GM12891 (cell line): ENCODE results near the gene LTB.
A peak's percentile ranks its signal among the peaks of the same experiment; 100 is the strongest.
"Not testable (repeated sequence)": the region's sequence is repeated elsewhere in the genome, so short reads cannot be mapped to it uniquely, and the experiment has no call there.

Experiments used
- DNase-seq: peaks from one replicate; pipeline ENCODE4 v3.0.0; 2011; ENCODE audit warnings: low spot score; ENCODE audit not compliant: insufficient read length
- FAIRE-seq: peaks from 2 replicates; lab custom pipeline; 2011; peaks lifted over from hg19 to GRCh38; lab: Jason Lieb, UNC
- PAX5 ChIP-seq: IDR thresholded peaks from 2 replicates; pipeline ENCODE4 v1.6.1; 2011; ENCODE audit warnings: low read length, moderate library complexity, mild to moderate bottlenecking; ENCODE audit not compliant: insufficient read depth, severe bottlenecking
- POLR2A ChIP-seq: IDR thresholded peaks from 2 replicates; pipeline ENCODE4 v1.6.1; 2011; ENCODE audit warnings: low read depth, low read length, control low read depth
- POLR2AphosphoS5 ChIP-seq: IDR thresholded peaks from 2 replicates; pipeline ENCODE4 v1.6.1; 2011; ENCODE audit warnings: low read depth, low read length, control low read depth
- POU2F2 ChIP-seq: IDR thresholded peaks from 2 replicates; pipeline ENCODE4 v1.6.1; 2011; ENCODE audit warnings: low read depth, mild to moderate bottlenecking, control low read depth, low read length, moderate library complexity
- SPI1 ChIP-seq: IDR thresholded peaks from 2 replicates; pipeline ENCODE4 v1.6.1; 2011; ENCODE audit warnings: low read depth, low read length, control low read depth
- TAF1 ChIP-seq: IDR thresholded peaks from 2 replicates; pipeline ENCODE4 v1.6.1; 2011; ENCODE audit warnings: low read depth, low read length, control low read depth

The LTB gene

DNA sequence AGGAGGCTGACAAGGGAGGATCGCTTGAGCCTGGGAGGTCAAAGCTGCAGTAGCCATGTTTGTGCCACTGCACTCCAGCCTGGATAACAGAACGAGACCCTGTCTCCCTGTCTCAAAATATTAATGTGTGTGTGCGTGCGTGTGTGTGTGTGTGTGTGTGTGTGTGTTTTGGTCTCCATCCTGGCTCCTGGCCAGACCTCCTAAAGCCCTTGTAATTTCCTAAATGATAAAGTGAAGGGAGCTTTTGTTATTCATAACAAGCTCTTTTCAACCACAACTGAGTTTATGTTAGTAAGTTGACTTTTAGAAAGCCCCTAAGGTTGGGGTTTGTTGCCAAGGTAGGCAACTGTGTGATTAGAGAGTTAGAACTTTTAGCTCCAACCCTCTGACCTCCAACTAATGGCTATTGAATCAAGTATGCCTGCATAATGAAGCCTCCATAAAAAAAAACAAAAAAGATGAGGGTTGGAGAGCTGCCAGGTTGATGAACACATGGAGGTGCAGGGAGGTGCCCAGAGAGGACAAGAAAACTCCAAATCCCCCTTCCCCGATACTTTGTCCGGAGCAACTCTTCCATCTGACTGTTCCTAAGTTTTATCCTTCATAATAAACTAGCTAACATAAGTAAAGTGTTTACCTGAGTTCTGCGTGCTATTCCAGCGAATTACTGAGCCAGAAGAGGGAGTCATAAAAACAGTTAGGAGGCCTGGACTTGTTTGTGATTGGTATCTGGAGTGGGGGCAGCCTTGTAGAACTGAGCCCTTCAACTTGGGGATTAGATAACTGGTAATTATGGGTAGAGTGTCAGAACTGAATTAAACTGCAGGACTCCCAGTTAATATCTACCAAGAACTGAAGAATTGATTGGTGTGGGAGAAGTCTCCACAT, 27.5 kb upstream of the LTB start:
- DNase-seq, result no peak
- TF ChIP-seq PAX5, result no peak
- TF ChIP-seq SPI1, result no peak
- no peak for TF ChIP-seq POLR2AphosphoS5
- TF ChIP-seq POLR2A, result no peak
- no peak for TF ChIP-seq TAF1
- TF ChIP-seq POU2F2, result no peak
- FAIRE-seq, result no peak

DNA sequence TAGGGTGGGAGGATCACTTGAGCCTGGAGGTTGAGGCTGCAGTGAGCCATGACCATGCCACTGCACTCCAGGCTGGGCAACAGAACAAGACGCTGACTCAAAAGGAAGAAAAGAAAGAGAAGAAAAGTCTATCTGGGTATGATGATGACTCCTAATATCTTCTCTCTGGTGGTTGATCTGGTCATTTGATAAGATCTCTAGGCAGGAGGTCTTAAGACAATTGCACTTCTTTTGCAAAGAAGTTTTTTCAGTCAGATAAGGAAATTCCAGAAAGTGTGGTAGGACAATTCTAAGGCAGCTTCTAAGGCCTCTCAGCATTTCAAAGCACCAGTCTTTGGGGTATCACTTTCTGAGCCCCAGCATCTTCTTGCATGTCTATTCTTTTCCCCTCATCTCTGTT, 25.1 kb upstream of the LTB start:
- DNase-seq, result no peak
- no peak for FAIRE-seq
- TF ChIP-seq POLR2A (no peak), SPI1 (no peak), TAF1 (no peak), POLR2AphosphoS5 (no peak), PAX5 (no peak), POU2F2 (no peak)

DNA sequence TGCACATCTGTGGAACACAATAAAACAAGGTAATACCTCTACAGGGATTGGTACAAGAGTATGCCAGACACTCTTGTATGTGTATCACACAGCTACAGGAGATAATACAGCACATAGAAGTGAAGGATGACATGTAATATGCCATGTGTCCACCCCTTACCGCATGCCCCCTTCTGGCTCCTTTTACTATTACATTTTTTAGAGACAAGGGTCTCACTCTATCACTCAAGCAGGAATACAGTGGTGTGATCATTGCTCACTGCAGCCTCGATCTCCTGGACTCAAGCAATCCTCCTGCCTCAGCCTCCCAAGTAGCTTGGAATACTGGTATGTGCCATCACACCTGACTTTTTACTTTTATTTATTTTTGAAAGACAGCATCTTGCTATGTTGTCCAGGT, 14.8 kb upstream of the LTB start:
- TF ChIP-seq SPI1 (no peak), POLR2A (no peak), POLR2AphosphoS5 (no peak), TAF1 (no peak), PAX5 (no peak), POU2F2 (no peak)
- peak; percentile 69 for FAIRE-seq
- DNase-seq, result no peak

DNA sequence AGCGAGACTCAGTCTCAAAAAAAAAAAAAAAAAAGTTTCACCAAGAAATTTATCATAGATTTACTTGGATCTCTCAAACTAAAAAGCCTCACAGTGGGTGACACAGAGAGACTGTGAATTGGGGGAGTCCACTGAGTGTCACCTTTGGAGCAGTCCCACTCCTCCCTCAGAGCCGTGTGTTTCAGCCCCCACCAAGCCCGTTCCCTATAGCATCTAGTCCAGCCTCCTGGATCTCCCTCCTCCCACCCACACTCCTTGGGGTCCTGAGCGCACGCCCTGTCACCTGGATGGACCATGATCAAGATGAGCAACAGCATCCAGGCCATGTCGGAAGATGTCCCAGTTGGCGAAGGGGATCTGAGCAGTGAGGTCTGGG, 10.2 kb upstream of the LTB start:
- DNase-seq (no peak), FAIRE-seq (no peak)
- TF ChIP-seq PAX5 (no peak), POU2F2 (no peak), POLR2AphosphoS5 (no peak), POLR2A (no peak), SPI1 (no peak), TAF1 (no peak)

DNA sequence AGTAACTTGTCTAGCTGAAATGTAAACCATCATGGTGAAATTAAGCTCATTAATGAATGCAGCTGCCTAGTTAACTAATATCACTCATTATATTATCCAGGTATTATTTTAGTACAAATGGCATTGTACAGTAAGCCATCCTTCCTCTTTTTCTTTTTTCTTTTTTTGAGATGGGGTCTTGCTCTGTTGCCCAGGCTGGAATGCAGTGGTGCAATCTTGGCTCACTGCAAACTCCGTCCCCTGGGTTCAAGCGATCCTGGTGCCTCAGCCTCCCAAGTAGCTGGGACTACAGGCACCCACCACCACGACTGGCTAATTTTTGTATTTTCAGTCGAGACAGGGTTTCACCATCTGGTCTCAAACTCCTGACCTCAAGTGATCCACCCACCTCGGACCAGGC, 8.5 kb upstream of the LTB start:
- FAIRE-seq, DNase-seq: not testable (repeated sequence)

DNA sequence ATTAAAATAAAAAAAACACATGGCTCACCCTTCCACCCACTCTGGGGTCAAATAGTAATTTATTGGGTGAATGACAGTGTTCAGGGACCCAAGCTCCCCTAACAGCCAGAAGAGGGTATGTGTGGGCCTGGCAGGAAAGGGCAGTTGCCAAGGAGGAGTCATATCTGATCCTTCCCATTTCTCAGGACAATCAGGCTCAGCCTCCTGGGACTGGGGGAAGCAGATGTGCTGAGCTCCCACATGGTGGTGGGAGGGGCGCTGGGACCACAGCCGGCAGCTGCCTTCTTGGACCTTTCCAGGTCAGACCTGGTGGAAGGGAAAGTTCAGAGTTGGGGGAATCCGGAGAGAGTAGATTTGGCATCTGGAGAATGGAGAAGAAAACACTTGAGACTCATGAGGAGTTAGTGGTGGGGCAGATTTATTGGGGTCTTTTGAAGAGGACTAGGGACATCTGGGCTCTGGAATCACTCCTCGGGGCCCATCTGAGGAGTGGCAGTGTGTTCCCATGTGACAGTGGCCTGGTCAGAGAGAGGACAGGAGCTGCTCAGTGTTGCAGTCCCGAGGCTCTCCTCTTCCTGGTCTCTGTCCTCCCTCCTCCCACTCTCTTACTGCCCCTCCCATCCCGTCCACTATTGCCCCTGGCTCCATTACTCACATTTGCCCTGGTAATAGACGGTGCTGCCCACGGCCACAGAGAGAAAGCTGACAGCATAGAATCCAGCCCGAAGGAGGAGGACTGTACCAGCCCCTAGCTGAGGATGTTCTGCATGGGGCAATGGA, 6.8 kb upstream of the LTB start:
- DNase-seq, result no peak
- no peak for FAIRE-seq
- TF ChIP-seq SPI1, result no peak
- TF ChIP-seq TAF1, result no peak
- TF ChIP-seq PAX5, result no peak
- no peak for TF ChIP-seq POU2F2
- no peak for TF ChIP-seq POLR2A

DNA sequence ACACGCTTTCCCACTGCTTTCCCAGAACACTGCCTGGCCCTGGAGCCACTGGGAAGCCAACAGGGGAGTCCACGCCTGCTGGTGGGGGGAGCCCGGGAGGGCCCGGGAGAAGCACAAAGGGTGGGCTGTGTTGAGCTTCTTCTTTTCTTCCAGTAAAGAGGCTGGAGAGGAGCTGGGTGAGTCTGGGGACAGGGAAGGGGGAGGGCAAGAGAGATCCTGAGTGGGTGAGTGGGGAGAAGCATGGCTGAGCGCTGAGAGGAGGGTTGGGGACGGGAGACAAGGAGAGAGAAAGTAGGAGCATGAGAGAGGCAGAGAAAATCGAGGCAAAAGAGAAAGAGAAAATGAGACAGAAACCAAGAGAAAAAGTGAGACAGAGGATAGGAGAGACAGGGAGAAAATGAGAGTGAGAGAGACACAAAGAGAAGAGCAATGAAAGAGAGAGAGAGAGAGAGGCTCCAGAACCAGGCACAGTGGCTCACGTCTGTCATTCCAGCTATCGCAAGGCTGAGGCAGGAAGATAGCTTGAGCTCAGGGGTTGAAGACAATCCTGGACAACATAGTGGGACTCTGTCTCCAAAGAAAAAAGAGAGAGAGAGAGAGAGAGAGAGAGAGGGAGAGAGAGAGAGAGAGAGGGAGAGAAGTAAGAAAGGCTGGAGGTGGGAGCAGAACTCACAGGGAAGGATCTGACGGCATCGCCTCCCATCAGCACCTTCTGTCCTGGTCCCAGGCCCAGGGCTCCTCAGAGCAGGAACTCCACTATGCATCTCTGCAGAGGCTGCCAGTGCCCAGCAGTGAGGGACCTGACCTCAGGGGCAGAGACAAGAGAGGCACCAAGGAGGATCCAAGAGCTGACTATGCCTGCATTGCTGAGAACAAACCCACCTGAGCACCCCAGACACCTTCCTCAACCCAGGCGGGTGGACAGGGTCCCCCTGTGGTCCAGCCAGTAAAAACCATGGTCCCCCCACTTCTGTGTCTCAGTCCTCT, 5.9 kb upstream of the LTB start:
- FAIRE-seq, result no peak
- TF ChIP-seq POU2F2, result no peak
- no peak for TF ChIP-seq POLR2AphosphoS5
- no peak for TF ChIP-seq TAF1

DNA sequence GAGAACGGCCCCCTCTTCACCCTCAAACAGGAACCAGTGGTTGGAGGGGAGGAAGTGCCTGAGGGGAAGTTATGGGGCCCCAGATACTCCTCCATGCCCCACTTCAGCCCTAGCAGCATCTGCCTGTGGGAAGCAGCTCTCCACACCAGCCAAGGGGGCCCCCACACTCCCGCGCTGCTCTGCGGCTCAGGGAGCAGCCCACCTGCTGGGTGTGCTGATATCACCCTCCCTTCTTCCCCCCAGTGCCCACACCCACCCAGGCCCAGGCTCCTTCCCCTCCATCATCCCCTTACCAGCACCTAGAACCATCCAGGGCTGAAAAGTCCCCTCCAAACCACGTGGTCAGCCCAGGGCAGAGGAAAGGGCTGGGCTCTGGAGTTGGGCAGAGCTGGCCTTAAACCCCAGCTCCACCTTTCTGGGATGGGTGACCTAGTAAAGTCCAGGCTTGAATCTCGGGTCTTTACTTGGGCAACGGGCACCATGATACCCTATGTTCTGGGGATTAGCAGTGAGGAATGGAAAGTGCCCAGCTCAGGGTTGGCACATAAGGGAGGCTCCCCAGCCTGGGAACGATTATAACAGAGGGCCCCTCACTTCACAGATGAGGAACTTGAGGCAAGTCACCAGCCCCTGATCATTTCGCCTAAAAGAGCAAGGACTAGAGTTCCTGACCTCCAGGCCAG, 4.5 kb upstream of the LTB start:
- no peak for DNase-seq
- peak; percentile 93 for FAIRE-seq
- TF ChIP-seq SPI1 (peak; percentile 89), POLR2A (0 out of 2 replicates have a peak, but pooled peaks have one; percentile 47), POU2F2 (no peak), POLR2AphosphoS5 (no peak), TAF1 (no peak; the same call in 1 of the 2 replicates), PAX5 (no peak)

More for the DNA sequence above, 5.9 kb upstream of the LTB start:
- DNase-seq, result no peak

DNA sequence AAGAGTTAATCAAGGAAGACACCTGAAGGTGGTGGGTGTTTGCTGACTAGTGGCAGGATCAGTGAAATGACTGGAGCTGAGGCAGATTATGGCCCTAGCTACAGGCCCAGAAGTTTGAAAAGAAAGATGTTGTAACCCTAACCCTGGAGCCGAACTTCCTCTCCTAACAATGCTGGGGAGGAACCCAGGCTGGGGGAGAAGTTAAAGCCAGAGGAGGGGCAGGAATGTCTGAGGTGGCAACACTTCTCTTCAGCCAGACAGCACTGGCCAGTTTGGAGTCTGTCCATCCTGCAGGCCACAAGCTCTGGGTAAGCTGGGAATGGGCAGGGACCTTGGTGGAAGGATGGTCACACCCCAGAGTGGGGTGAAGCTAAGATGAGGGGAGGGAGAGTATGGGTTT, 3.8 kb upstream of the LTB start, which contains the start of gene LST1:
Gene LST1, plus strand, starts transcription at position 270 of the 400 bp plus-strand sequence. CDS start 1,023 bp downstream, outside the sequence.
- DNase-seq (no peak), FAIRE-seq (no peak)
- no peak for TF ChIP-seq PAX5
- peak; percentile 18; the same call in 1 of the 2 replicates for TF ChIP-seq SPI1
